SKM-1 treated with dmso at 0.1 percent for 144 hours (cell line): ENCODE measurements around the gene LINS1.
"Not testable (repeated sequence)": the region's sequence is repeated elsewhere in the genome, so short reads cannot be mapped to it uniquely, and the experiment has no call there.

Experiments used
- DNase-seq: peaks from one replicate; lab custom pipeline; 2025; ENCODE audit not compliant: unreplicated experiment; lab: John Stamatoyannopoulos, UW

The LINS1 gene

DNA sequence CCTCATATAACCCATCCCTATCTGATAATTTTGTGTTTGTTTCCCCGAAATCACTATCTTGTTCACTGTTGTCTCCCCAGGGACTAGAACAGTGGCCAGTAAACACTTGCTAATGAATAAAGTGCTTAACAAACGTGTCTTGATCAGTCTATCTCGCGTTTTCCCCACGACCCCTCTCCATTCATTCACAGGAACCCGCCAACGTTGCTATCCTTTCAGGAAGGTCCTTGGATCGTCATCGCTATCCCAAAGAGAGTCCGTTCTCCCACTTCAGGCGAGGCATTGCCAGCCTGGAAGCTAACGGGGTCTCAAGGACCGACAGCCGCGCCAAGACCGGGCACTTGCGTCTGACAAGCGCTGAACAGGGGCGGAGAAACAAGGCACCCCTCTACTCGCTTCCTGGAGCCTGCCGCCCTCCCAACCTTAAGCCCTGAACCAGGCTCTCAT is 344 bp downstream of the LINS1 start:
- no peak for DNase-seq

DNA sequence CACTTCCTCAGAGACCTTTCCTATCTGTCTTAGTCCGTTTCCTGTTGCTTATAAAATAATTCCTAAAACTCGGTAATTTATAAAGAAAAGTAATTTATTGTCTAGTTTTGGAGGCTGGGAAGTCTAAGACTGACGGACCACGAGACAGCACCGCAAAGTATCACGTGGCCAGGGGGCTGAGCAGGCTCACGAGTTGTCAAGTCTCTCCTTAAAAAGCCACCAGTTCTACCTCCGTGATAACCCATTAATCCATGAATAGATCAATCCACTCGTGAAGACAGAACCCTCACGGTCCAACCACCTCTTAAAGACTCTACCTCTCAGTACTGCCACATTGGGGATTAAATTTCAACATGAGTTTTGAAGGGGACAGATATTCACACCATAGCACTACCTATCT is 821 bp downstream of the LINS1 start:
- no peak for DNase-seq

DNA sequence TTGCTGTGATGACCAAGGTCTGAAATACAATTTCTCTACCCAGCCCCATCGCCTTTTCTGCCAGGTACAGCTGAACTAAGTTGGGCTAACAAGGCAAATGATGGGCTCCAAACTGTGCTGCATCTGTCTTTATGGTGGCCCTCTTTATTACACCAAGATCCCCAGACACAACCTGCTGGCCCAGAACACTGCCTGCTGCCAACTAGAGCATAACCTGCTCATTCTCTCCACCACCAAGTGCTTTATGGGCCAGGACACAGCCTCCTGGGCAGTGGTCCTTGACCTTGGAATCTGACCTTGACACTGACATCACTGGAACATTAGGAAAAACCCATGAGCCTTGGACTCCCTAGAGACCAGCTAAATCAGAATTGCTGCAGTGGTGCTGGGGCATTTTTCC is 3.3 kb downstream of the LINS1 start:
- no peak for DNase-seq

DNA sequence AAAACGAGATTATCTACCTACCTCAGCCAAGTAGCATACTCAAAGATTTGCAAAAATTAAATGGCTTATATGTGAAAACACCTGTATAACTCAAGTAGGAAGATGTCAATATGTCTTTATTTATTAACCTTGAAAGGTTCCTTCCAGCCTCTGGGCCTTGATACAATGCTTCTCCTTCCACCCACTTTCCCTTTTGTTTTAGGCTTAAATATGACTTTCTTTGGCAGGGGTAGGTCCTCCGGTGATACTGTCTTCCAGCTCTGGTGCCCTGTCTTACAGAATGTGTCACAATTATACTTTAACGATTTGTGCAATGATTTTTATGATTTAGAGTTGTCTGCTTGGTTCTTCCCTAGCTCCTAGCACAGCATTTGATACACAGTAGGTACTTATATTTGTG is 4.1 kb downstream of the LINS1 start:
- no peak for DNase-seq

DNA sequence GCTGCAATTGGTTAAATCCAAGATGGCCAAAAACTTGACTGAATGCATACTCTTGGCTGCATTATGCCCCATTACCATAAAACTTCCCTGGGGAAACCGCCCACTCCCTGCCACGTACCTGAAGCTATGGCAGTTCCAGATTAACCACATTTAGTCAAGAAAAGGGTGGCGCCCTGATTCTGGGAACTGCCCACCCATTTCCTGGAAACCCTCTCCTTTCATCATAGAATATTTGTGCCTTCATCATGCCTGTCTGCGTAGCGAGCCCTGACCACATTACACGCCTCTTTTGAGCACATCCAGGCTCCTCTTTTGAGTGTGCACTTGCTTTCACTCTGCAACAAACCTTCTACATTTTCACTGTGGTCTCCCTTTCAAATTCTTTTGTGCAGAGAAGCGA is 5.2 kb downstream of the LINS1 start:
- no peak for DNase-seq

DNA sequence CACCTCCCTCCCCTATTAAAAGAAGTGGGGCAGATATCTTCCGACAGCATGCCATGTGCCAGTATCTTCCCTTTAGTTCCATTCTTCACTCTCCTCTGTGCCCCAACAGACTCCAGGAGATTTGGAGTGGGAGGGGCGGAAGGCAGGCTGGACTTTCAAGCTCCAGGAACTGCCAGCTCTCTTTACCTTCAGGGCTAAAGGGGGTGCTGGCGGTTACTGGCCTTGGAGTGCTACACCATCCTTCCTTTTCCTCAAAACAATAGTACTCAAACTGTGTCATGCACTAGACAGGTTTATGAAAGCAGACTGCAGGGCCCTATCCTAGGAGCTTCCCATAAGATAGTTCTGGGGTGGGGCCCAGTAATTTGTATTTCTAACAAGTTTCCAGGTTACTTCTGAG is 6.0 kb downstream of the LINS1 start:
- DNase-seq: no peak

DNA sequence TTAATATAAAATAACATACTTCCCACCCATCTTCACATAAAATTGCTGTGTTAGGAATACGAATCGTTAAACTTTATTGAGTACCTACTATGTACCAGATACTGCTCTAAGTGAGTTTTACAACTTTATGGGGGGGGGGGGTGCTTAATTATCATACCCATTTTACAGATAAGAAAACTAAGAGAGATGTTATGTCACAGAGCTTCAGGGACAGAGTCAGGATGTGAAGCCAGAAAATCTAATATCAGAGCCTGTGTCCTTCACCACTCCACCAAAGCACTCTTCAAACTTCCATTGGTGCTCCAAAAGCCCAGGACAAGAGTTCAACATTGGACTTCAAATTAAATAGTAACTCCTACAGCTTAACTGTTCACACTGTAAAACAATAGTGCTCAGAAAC is 8.6 kb downstream of the LINS1 start:
- no peak for DNase-seq

DNA sequence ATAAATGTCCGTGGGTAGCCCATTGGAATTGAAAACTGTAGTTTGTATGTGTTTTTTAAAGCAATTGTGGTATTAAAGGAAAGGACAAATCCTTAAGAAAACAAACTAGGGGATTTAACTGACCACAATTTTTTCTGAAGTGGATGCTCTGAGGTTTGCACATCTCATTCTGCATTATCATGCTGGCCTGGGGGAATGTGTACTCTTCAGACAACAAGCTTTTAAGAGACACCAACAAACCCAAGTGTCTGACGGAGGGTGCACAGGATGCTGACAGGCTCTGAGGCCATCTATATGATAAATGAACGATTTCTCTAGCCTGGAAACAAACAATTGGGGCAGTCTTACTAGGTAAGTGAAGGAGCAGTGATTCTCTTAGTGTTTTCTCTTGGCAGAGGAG is 9.1 kb downstream of the LINS1 start:
- DNase-seq: no peak

DNA sequence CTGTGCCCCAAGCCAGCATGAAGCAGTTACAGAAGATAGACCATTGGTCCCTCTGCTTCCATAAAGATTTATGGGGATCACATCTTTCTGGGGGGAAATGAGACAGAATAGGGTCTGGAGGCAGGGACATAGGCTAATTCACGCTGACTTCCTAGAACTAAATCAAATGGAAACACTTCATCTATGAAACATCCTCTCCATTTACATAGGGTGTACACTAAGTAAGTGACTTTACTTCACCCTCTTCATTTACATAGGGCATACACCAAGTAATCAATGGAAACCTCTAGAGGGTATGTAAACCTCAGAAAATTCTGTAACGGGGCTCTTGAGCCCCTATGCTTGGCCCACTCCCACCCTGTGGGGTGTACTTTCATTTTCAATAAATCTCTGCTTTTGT is 10.1 kb downstream of the LINS1 start:
- DNase-seq: no peak

DNA sequence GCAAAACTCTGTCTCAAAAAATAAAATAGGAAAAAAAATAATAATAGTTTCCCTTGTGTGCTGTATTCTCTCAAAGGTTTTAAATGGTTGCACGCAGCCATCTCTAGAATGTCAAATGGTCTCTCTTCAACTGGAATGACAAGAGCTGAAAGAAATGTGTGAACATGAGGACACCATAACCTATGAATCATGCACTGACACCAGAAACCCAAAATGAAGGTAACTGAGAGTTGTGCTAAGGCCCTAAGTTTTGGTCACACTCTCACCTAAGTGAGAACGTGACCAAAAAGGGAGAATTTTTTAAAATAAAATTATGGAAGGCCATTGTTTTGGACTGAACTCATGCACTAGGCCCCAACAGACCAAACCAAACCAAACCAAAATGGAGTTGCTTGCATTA is 10.8 kb downstream of the LINS1 start:
- not testable (repeated sequence) for DNase-seq

DNA sequence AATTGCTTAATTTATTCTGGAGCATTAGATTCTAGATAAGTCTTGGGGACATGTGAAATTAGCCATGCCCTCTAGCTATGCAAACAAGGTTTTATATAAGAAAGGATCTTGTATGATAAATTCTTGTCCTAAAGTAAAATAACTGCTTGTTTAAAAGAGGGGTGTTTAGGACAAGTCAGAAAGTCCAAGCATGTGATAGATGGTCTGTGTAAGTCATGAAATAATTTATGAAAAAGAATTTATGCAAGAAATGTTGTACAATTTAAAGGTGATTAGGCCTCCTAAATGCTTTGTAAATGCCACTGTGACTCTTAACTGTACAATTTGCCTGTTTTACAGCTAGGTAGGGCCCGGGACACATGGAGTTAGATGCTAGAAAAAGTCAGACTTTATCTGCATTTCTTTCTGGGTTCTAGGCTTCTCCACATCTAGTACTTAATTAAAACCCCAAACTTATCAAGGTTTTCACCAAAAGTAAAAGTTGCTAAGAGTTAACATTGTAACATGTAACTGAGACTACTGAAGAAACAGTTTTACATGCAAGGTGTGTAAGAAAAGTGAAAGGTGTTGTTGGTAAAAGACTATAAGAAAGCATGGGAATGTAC is 13.2 kb downstream of the LINS1 start:
- DNase-seq: no peak

DNA sequence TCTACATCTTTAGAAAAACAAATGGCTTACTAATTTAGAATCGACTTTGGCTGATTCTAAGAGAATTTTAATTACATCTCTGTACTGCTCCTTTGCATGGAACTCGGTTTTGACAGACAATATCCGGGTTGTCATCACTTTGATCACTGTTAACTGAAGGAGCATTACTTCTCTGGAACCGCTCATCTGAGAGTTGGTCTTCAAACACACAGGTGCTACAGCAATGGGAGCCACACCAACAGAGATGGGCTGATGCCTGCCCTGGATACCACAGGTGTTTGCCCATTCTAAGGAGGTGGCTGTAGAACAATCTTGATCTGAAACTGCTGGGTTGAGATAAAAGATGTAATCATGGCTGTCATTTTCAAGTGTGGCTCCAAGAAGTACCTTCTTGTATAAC is 21.6 kb downstream of the LINS1 start:
- no peak for DNase-seq

DNA sequence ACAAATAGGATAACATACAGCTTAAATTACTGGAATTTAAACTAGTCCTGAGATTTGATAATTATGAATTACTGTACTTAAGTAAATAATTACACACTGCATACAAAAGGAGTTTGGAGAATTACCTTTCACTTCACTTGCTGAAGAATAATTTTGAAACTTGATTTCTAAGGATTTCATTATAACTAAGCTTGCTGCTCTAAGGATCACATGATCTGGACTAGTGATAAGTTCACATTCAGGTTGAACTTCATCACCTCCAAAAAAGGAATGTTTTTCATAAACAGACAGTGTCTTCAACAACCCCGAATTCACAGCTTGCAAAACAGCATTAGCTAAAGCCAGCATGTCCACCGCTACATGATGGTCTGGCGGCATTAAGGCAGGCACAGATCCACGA is 28.5 kb downstream of the LINS1 start:
- no peak for DNase-seq

DNA sequence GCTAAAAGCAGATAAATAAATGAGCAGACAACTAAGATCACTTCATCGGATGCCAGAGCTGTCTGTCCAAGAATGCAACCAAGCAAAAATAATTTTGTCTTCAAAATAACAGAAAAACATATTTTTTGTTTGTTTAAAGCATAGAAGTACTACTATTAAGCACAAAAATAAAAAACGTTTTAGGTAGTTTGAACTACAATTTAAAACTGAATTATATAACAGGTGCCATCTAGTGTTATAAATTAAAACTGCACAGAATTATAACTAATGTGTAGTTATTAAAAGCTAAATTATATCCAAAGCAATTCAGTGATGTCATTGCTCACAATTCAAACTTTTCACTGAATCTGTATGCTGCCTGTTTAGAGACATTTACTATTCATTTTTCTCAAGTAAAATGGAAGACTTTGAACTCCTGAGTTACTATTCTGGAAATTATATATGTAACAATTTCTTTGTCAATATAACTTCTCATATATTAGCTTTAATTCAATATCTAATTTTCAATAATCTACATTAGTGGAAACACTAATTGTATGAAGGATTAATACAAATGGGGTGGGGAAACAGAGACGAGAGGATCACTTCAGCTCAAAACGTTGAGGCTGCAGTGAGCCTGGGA is 29.5 kb downstream of the LINS1 start:
- no peak for DNase-seq

DNA sequence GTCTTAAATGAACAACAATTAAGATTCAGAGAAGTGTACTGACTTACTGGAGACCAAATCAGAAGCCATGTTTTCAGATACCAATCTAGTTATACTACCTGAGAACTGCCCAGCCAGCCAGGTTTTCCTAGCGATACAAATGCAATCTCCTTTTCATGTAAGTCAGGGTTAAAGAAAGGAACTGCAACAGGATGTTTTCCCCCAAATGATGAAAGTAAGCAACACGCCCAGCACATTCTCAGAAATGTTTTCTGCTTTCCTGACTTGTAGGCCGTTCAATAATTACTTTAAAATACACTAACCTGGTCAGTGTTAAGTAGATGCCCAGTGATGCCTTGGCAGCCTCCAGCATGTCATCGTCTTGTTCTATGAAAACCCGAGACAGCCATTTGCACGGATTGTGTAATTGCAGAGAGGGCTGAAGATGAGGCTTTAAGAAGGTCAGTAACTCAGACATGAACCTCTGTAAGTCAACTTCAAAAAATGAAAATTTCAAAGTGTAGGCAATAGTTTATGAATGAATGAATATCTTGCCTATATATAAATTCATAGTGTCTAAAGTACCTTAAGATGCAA is 30.3 kb downstream of the LINS1 start:
- no peak for DNase-seq

DNA sequence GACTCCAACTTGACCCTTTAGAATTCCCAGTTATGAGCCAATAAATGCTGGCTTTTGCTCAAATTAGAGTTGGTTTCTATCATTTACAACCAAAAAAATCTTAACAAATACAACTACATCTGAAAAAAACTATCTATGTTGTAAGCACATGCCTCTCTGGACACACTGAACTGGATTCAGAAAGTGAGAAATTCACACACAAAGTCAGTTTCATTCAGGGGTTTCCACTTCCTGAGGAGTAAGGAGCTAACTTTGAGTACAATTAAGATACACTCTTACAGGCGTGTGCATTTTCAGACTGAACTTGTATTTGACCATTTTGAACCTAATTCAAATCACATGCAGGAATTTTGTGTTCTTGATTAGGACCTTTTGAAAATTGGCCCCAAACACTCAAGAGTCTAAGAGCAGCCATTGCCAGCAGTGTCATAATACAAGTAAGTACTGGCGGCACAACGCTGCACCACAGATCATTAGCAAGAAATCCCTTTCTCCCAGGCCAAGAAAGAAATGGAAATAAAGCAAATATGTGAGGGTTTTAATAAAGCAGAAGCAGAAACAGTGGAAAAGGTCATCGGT is 31.2 kb downstream of the LINS1 start:
- DNase-seq: no peak

DNA sequence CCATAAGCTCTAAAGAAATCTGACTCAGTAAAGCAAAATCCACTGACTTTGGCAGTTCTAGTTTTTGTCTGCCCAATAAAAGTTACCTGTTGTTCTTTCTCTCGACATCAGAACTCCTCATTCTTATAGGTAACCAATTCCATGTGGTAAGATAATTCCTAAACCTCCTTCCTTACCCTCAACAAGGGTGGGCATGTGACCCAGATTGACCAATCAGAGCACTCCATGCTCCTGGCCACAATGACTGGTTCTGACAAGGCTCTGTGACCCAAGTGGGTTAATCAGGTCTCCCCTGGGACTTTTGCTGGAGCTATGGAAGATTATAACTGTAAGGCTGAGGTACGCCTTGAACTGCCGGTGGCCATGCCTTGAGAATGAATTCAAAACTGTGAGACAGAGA is 31.7 kb downstream of the LINS1 start:
- DNase-seq: no peak

DNA sequence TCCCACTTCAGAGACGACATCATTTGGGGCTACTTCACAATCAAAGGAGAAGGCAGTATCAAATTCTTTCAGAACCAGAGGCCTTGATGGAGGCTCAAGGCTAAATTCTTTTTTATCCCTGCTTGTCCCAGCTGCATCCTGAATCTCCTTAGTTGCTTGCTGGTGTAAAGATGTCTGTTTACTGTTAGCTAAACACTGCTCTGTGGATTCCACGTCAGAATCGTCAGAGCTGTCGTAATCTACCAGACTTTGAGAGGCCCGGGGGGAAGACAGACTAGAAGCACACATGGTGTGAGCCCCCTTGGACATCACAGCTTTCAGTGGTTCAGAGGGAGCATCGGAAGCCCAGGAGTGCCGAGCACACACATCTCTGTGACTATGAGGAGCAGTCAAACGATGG is 32.6 kb downstream of the LINS1 start:
- DNase-seq: no peak

DNA sequence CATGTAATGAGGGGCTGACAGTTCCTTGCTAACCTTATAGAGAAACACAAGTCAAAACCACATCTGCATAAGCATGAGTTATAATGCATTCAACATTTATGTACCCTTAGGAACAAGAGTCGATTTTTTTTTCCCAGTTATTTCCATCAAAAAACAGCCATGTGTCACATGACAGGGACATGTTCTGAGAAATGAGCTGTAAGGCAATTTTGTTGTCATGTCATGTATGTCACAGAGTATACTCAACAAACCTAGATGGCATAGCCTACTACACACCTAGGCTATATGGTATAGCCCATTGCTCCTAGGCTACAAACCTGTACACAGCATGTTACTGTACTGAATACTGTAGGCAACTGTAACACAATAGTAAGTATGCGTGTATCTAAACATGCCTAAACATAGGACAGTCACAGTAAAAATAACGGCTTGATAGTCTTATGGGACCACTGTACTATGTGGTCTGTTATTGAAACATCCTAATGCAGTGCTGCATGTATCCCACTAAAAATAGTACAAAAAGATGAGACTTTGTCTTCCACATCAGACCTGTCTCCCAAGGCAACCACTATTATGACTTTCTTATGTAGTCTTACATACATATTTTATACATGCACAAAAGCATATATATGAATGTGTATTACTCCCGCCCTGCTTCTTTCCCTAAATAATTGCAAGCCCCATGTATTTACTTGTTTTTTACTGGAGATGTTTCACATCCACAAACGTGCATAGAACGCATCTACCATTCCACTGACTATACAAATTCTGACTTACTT is 34.9 kb downstream of the LINS1 start:
- no peak for DNase-seq

DNA sequence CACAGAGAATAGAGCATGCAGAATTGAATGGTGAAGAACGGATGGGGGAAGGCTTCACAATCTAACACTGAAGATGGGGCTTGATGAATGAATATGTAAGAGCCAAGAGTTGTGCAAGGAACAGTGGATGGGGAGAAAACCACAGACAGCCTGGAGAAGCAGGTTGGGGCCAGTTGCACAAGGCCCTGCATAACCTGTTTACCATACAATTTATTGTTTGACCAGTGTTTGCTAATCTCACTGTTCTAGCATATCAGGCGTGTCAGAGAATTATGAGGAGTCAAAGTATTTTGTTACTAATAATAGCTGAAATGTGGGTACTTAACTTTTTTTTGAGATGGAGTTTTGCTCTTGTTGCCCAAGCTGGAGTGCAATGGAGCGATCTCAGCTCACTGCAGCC is 36.4 kb downstream of the LINS1 start:
- peak; percentile 45 for DNase-seq

DNA sequence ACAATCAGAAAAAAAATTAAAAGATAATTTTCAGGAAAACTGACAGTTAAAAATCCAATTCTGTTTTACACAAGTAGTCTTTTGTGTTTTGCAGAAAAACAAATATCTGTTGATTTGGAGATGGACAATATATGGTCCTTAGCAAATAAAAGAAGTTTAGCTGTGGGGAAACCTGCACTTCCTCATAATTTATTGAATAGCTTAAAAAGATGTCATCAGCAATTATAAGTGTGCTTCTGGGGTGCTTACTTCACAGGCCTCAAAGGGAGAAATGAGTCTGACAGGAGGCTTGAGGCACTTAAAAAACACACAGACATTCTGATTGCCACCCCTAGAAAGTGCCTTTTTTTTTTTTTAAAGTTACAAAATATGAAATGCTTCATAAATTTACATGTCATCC is 41.7 kb downstream of the LINS1 start:
- no peak for DNase-seq

DNA sequence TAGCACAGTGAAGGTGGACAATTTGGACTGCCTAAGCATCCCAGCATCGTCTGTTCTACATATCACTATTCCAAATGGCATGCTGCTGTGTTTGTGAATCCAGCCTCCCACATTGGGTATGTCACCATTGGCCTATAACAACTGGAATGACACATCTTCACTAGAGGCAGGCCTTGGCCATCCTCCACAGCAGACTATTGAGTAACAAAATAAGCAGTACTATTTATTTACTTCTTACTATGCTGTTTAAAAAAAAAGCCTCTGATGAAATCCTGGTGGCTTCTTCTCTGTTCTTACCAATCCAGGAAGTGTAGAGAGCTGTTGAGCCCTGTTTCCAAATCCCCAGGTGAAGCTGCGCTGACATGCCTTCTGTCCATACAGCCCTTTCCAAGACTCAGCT is 42.7 kb downstream of the LINS1 start:
- DNase-seq: peak; percentile 77
